ENCODE results near the gene GRAP2.

- TF ChIP-seq CTCF (IDR thresholded peaks at IDR 0.05) (no peak), EP300 (IDR thresholded peaks at IDR 0.05) (no peak), POLR2A (IDR thresholded peaks at IDR 0.05) (no peak), POLR2AphosphoS5 (IDR thresholded peaks at IDR 0.05) (no peak)
Observed at GRCh38 chr22:39984746-39985145, 83.9 kb downstream of the GRAP2 start.

All from gastroesophageal sphincter (tissue), 3 donors.